ENCODE results near the gene TRERF1. TPM values are rescaled to one million over a fixed set of nuclear protein-coding genes. Genes with fewer than 3 reads are reported as not detected.

The TRERF1 gene
- total RNA-seq, 1 experiment from 2014 or later, result 22.3 TPM

DNA sequence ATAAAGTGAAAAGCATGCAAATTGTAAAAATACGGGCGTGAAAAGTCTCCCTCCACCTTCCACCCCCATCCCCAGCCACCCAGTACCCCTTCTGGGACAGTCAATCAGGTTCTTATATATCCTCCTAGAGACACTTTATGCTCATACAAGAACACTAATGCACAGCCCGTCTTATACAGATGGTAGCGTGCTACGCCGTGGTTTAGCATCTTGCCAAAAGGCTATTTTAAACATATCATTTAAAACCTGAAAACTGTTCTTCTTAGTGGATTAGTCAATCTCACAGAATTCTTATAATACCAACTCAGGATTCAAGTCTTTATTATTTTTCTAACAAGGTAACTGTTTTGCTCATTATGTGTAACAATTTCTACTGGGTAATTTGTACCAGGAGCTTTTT, 176.8 kb downstream of the TRERF1 start:
- H3K9me3 Mint-ChIP-seq, result no peaks in the 10 kb centered on the region
- POLR2A ChIA-PET, result no interaction called here
- no peak overlapping the region for H3K4me3 Mint-ChIP-seq
- no peak for DNase-seq (ENCODE audit: low spot score)
- H3K4me1 Mint-ChIP-seq, result peaks cover 30% of the 10 kb centered on the region
- ATAC-seq, result no peak
- TF ChIP-seq ESRRA (CRISPR knock-in tag; IDR thresholded peaks at IDR 0.05; ENCODE audit: borderline replicate concordance) (no peak), HMGA2 (CRISPR knock-in tag; IDR thresholded peaks at IDR 0.05) (no peak), RORB (CRISPR knock-in tag; IDR thresholded peaks at IDR 0.05) (no peak), PRDM15 (CRISPR knock-in tag; IDR thresholded peaks at IDR 0.05) (no peak), FOXP1 (CRISPR knock-in tag; IDR thresholded peaks at IDR 0.05; ENCODE audit: borderline replicate concordance) (no peak), ZBTB21 (CRISPR knock-in tag; IDR thresholded peaks at IDR 0.05; ENCODE audit: borderline replicate concordance) (no peak), CREM (CRISPR knock-in tag; IDR thresholded peaks at IDR 0.05) (no peak)
- no peaks in the 10 kb centered on the region for H3K27me3 Mint-ChIP-seq (ENCODE audit: low read depth)
- H3K36me3 Mint-ChIP-seq, result no peaks in the 10 kb centered on the region
- H3K27ac Mint-ChIP-seq, result no peak overlapping the region
- CTCF ChIA-PET, result no interaction called here

GRCh38 chr6:42271834-42272805, 179.6 kb downstream of the TRERF1 start:
- Mint-ChIP-seq H3K36me3 (peaks cover 13% of the 10 kb centered on the region), H3K4me1 (peaks cover 22% of the 10 kb centered on the region), H3K27me3 (ENCODE audit: low read depth) (no peaks in the 10 kb centered on the region), H3K9me3 (no peaks in the 10 kb centered on the region), H3K27ac (peak overlapping the region; percentile 4), H3K4me3 (no peak overlapping the region)
- ATAC-seq (no peak), DNase-seq (ENCODE audit: low spot score) (no peak)
- CTCF ChIA-PET, result interaction anchor here (1.2 to 1.3 kb wide), 2 partner anchors 11 to 276 kb away, joined by 4 to 9 read pairs; no protein-coding TSS in a partner anchor
- TF ChIP-seq ATF3 (CRISPR knock-in tag; conservative IDR thresholded peaks at IDR 0.05) (no peak), FOXJ3 (CRISPR knock-in tag; IDR thresholded peaks at IDR 0.05; ENCODE audit: borderline replicate concordance) (no peak), ATF1 (CRISPR knock-in tag; IDR thresholded peaks at IDR 0.05) (no peak), CREB1 (CRISPR knock-in tag; IDR thresholded peaks at IDR 0.05) (no peak), TEAD1 (CRISPR knock-in tag; IDR thresholded peaks at IDR 0.05) (no peak), MYBL2 (CRISPR knock-in tag; IDR thresholded peaks at IDR 0.05) (no peak), ZNF416 (CRISPR knock-in tag; IDR thresholded peaks at IDR 0.05) (no peak), MAX (CRISPR knock-in tag; IDR thresholded peaks at IDR 0.05) (no peak), ZNF671 (CRISPR knock-in tag; IDR thresholded peaks at IDR 0.05) (no peak)
- TF ChIP-seq, protein P1, sequence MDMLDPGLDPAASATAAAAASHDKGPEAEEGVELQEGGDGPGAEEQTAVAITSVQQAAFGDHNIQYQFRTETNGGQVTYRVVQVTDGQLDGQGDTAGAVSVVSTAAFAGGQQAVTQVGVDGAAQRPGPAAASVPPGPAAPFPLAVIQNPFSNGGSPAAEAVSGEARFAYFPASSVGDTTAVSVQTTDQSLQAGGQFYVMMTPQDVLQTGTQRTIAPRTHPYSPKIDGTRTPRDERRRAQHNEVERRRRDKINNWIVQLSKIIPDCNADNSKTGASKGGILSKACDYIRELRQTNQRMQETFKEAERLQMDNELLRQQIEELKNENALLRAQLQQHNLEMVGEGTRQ (CRISPR knock-in tag; IDR thresholded peaks at IDR 0.05), result no peak
- TF ChIP-seq, protein P2, sequence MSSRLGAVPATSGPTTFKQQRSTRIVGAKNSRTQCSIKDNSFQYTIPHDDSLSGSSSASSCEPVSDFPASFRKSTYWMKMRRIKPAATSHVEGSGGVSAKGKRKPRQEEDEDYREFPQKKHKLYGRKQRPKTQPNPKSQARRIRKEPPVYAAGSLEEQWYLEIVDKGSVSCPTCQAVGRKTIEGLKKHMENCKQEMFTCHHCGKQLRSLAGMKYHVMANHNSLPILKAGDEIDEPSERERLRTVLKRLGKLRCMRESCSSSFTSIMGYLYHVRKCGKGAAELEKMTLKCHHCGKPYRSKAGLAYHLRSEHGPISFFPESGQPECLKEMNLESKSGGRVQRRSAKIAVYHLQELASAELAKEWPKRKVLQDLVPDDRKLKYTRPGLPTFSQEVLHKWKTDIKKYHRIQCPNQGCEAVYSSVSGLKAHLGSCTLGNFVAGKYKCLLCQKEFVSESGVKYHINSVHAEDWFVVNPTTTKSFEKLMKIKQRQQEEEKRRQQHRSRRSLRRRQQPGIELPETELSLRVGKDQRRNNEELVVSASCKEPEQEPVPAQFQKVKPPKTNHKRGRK (CRISPR knock-in tag; IDR thresholded peaks at IDR 0.05; ENCODE audit: borderline replicate concordance), result no peak
- POLR2A ChIA-PET, result no interaction called here

Data from WTC11 (cell line).